Thyroid gland (tissue), 4 donors: ENCODE measurements around the gene GALT. TPM values are rescaled to one million over a fixed set of nuclear protein-coding genes. Genes with fewer than 3 reads are reported as not detected.

Experiments
- DNase-seq, 2 donors: peaks; one replicate each; pipeline ENCODE4 v3.0.0-alpha.2; 2019
- H3K27ac ChIP-seq, 3 donors: fragments of 200-600 bp; sonication (generic); 1 replicate in 2 of 3; 2 replicates in 1 of 3; pipeline ENCODE4 v1.5.1; 2016 to 2019; ENCODE audit warnings: mild to moderate bottlenecking in 1 of 3, moderate library complexity in 1 of 3
- H3K27me3 ChIP-seq: fragments of 200-600 bp; sonication (generic); one replicate; pipeline ENCODE4 v1.5.1; 2019
- H3K36me3 ChIP-seq, 2 donors: fragments of 200-600 bp; sonication (generic); one replicate each; pipeline ENCODE4 v1.5.1; 2016 to 2019
- H3K4me1 ChIP-seq, 2 donors: fragments of 200-600 bp; sonication (generic); one replicate each; pipeline ENCODE4 v1.5.1; 2017 to 2019
- H3K4me3 ChIP-seq, 3 donors: fragments of 200-600 bp; sonication (generic); replicated peaks in 1 of 3; 1 replicate in 2 of 3; 2 replicates in 1 of 3; pipeline ENCODE4 v1.5.1; 2016; ENCODE audit warnings: mild to moderate bottlenecking in 1 of 3
- H3K9me3 ChIP-seq: fragments of 200-600 bp; sonication (generic); one replicate; pipeline ENCODE4 v1.5.1; 2017
- POLR2A ChIP-seq, 2 donors: fragments of 450-650 bp; IDR thresholded peaks; one replicate each; pipeline ENCODE4 v1.6.1; 2017; ENCODE audit warnings: antibody characterized with exemption in 2 of 2, mild to moderate bottlenecking in 2 of 2, moderate library complexity in 1 of 2
- WGBS, 2 donors: methylation state at CpG; one replicate each; pipeline ENCODE4 v1.1.5; 2017; 5-methylcytosine and 5-hydroxymethylcytosine counted together
- intact Hi-C: fragments of 100-400 bp; cut with DNase I; formaldehyde crosslinking; loops from one replicate; pipeline ENCODE4 v1.15.1; 2023
- total RNA-seq, 4 donors: library from RNA; depleted of rRNA; stranded (reverse); fragments of >200 nt; gene quantifications; one replicate each; pipeline ENCODE4 v1.2.3, GENCODE V29; 2016
- TF ChIP-seq, protein P1 (sequence below), 6 experiments: fragments of 200-600 bp in 3 of 6; fragments of 450-650 bp in 3 of 6; sonication (generic) in 3 of 6; IDR thresholded peaks; one replicate each; pipeline ENCODE4 v1.5.1; 2016 to 2019; ENCODE audit warnings: antibody characterized with exemption in 6 of 6, mild to moderate bottlenecking in 2 of 6, inconsistent platforms in 1 of 6, moderate library complexity in 1 of 6

Gene GALT
- total RNA-seq, 4 donors from 2014 or later = 48.7 to 76.5 (median 57.1) TPM

GRCh38 chr9:34603610-34604231, 42.8 kb upstream of the GALT start:
- no peak overlapping the region for H3K27ac ChIP-seq
- H3K36me3 ChIP-seq = no peaks in the 10 kb centered on the region
- WGBS, 2 donors = 52 to 53% methylated on average over 4 of the region's 4 CpGs
- H3K27me3 ChIP-seq = no peaks in the 10 kb centered on the region
- intact Hi-C loops = no loop called here
- TF ChIP-seq POLR2A (IDR thresholded peaks at IDR 0.05) = no peak
- TF ChIP-seq, protein P1, sequence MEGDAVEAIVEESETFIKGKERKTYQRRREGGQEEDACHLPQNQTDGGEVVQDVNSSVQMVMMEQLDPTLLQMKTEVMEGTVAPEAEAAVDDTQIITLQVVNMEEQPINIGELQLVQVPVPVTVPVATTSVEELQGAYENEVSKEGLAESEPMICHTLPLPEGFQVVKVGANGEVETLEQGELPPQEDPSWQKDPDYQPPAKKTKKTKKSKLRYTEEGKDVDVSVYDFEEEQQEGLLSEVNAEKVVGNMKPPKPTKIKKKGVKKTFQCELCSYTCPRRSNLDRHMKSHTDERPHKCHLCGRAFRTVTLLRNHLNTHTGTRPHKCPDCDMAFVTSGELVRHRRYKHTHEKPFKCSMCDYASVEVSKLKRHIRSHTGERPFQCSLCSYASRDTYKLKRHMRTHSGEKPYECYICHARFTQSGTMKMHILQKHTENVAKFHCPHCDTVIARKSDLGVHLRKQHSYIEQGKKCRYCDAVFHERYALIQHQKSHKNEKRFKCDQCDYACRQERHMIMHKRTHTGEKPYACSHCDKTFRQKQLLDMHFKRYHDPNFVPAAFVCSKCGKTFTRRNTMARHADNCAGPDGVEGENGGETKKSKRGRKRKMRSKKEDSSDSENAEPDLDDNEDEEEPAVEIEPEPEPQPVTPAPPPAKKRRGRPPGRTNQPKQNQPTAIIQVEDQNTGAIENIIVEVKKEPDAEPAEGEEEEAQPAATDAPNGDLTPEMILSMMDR (IDR thresholded peaks at IDR 0.05) = peak; percentile 74 to 91 (median 82)
- H3K4me1 ChIP-seq = no peaks in the 10 kb centered on the region
- H3K9me3 ChIP-seq = no peaks in the 10 kb centered on the region
- H3K4me3 ChIP-seq = no peak overlapping the region
- peak; percentile 80 to 84 for DNase-seq

GRCh38 chr9:34606190-34606589, 40.3 kb upstream of the GALT start:
- no peak for DNase-seq
- Histone ChIP-seq H3K36me3 (no peaks in the 10 kb centered on the region), H3K9me3 (no peaks in the 10 kb centered on the region), H3K4me3 (no peak overlapping the region), H3K4me1 (peaks cover 5 to 6% of the 10 kb centered on the region in 2 donors), H3K27me3 (no peaks in the 10 kb centered on the region), H3K27ac (no peak overlapping the region)
- TF ChIP-seq, protein P1 (IDR thresholded peaks at IDR 0.05) = no peak
- TF ChIP-seq POLR2A (IDR thresholded peaks at IDR 0.05) = no peak
- intact Hi-C loops = no loop called here

- Histone ChIP-seq H3K27me3 (no peaks in the 10 kb centered on the region), H3K27ac (no peak overlapping the region), H3K36me3 (no peaks in the 10 kb centered on the region), H3K9me3 (no peaks in the 10 kb centered on the region), H3K4me3 (no peak overlapping the region), H3K4me1 (peaks cover 9% of the 10 kb centered on the region in 2 donors)
- intact Hi-C loops = no loop called here
- DNase-seq = no peak
- WGBS, 2 donors = 83 to 85% methylated on average over 3 of the region's 3 CpGs
- TF ChIP-seq, protein P1 (IDR thresholded peaks at IDR 0.05) = no peak
- no peak for TF ChIP-seq POLR2A (IDR thresholded peaks at IDR 0.05)
Observed at GRCh38 chr9:34606905-34607304, 39.6 kb upstream of the GALT start.

- WGBS, 2 donors = 31 to 36% methylated on average over 2 of the region's 2 CpGs
- no peaks in the 10 kb centered on the region for H3K36me3 ChIP-seq
- H3K9me3 ChIP-seq = no peaks in the 10 kb centered on the region
- intact Hi-C loops = no loop called here
- TF ChIP-seq POLR2A (IDR thresholded peaks at IDR 0.05) = no peak
- TF ChIP-seq, protein P1 (IDR thresholded peaks at IDR 0.05) = no peak
- H3K4me1 ChIP-seq = peaks cover 9% of the 10 kb centered on the region in 2 donors
- no peak overlapping the region for H3K27ac ChIP-seq
- no peak for DNase-seq
- H3K4me3 ChIP-seq = no peak overlapping the region
- H3K27me3 ChIP-seq = no peaks in the 10 kb centered on the region
Observed at GRCh38 chr9:34607331-34607730, 39.1 kb upstream of the GALT start.

GRCh38 chr9:34610434-34611206, 35.9 kb upstream of the GALT start:
- no peak overlapping the region for H3K27ac ChIP-seq
- WGBS, 2 donors = 93% methylated on average over 15 to 17 of the region's 20 CpGs
- peaks cover 0 to 6% of the 10 kb centered on the region in 2 donors for H3K36me3 ChIP-seq
- no peaks in the 10 kb centered on the region for H3K9me3 ChIP-seq
- peak overlapping the region in 1 of 3 donors; percentile 58 for H3K4me3 ChIP-seq
- peaks cover 12 to 16% of the 10 kb centered on the region in 2 donors for H3K4me1 ChIP-seq
- intact Hi-C loops = no loop called here
- TF ChIP-seq, protein P1 (IDR thresholded peaks at IDR 0.05) = no peak
- no peak for TF ChIP-seq POLR2A (IDR thresholded peaks at IDR 0.05)
- H3K27me3 ChIP-seq = no peaks in the 10 kb centered on the region
- DNase-seq = no peak
